GM11168 (cell line): ENCODE results near the gene HOXD11.

Experiments
- in situ Hi-C: fragments of 300-500 bp; cut with MboI; formaldehyde crosslinking; loops from one replicate; pipeline ENCODE4 v1.12.0; 2022; ENCODE audit warnings: low sequenced_read_pairs; ENCODE audit not compliant: unreplicated experiment

HOXD11 gene

DNA sequence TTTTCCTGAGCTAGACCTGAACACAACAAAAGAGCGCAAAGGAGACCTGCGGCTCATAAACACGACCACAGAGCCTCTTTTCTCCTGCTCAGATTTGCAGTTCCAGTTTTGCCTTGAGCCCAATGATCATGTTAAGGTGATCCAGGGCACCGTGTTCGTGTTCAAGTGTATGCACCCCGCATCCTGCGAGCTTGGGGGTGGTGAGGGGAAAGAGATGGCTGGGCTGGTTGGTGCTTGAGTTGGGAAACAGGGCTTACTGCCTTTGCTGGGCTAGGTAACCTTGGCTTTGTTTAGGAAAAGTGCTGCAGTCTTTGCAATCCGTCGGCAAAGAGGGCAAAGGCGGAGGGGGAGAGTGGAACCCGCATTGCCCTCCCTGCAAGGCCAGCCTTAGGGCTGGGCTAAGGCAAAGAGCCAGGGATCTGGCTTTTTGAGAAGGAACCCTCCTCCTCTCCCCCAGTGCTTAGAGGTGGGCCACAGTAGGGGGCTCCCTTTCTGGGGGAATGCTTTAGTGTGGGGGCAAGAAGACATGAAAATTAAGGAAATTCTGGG is 10.8 kb downstream of the HOXD11 start:
- in situ Hi-C loops, result no loop called here

DNA sequence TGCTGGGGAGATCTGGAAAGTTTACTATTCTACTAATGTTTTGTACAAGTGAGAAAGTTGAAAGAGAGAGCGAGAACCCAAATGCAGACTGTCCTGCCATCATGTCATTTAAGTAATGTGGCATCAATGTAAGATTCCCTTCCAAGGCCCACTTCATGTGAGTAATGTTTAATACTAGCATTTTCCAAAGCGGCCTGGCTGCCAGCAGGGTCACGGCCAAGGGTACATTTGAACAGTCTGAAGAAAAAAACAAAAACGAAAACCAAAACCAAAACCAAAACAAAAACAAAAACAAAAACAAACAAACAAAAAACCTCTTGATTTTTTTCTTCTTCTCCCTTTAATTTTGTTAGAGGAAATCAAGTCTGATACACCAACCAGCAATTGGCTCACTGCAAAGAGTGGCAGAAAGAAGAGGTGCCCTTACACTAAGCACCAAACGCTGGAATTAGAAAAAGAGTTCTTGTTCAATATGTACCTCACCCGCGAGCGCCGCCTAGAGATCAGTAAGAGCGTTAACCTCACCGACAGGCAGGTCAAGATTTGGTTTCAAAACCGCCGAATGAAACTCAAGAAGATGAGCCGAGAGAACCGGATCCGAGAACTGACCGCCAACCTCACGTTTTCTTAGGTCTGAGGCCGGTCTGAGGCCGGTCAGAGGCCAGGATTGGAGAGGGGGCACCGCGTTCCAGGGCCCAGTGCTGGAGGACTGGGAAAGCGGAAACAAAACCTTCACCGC is 11.7 kb downstream of the HOXD11 start:
- in situ Hi-C loops, result no loop called here

DNA sequence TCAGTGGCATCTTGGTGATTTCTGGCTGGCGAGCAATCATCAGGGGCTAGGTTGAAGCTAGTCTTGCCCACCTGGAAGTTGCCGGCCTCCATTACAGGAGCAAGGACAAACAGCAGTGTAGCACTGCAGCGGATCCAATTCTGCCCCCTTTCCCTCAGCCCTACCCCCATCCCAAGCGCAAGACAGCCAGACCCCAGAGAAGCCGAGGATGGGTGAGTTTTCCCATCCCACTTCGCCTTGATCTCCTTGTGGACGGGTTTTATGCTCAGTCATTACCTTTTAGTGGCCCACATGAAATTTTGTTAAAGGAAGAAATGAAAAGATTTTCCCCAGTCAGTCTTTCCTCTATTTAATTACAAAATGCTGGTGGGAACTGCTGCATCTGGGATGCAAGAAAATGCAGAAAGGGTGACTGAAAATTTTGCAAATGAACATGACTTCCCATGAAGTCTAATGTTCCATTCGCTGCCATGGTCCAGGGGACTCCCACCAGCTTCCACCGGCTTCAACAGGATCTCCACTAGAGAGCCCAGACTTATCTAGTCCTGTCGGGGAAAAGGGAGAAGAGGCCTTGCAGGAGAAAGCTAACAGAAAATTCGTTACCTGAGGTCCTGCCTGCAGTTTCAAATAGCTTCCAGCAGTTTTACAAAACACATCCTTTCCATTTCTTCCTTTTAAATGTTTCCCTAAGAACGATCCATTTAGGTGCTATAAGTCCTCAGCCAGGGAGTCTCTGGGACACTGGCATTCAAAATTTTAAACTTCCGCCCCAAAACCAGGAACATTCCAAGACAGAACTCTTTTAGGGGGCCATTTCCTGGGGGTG is 13.5 kb downstream of the HOXD11 start:
- in situ Hi-C loops, result loop anchor here (10.0 kb wide), 2 partner anchors 514 to 1024 kb away; no protein-coding TSS in a partner anchor

- in situ Hi-C loops, result loop anchor here (10.0 kb wide), 2 partner anchors 513 to 1023 kb away; no protein-coding TSS in a partner anchor
These were observed 14.3 kb downstream of the HOXD11 start for GRCh38 chr2:176121190-176122051.

- in situ Hi-C loops, result loop anchor here (10.0 kb wide), 2 partner anchors 513 to 1023 kb away; no protein-coding TSS in a partner anchor
These were observed 15.1 kb downstream of the HOXD11 start for GRCh38 chr2:176122052-176122682.

DNA sequence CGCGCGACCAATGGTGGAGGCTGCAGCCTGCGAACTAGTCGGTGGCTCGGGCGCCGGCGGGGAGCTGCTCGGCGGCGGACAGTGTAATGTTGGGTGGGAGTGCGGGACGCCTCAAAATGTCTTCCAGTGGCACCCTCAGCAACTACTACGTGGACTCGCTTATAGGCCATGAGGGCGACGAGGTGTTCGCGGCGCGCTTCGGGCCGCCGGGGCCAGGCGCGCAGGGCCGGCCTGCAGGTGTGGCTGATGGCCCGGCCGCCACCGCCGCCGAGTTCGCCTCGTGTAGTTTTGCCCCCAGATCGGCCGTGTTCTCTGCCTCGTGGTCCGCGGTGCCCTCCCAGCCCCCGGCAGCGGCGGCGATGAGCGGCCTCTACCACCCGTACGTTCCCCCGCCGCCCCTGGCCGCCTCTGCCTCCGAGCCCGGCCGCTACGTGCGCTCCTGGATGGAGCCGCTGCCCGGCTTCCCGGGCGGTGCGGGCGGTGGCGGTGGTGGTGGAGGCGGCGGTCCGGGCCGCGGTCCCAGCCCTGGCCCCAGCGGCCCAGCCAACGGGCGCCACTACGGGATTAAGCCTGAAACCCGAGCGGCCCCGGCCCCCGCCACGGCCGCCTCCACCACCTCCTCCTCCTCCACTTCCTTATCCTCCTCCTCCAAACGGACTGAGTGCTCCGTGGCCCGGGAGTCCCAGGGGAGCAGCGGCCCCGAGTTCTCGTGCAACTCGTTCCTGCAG is 15.8 kb downstream of the HOXD11 start, which contains the start of gene HOXD9:
Gene HOXD9, plus strand, starts transcription at position 37 of the 728 bp plus-strand sequence. Its CDS starts 50 bp downstream, at position 87.
- in situ Hi-C loops, result loop anchor here (10.0 kb wide), 2 partner anchors 512 to 1022 kb away; no protein-coding TSS in a partner anchor

GRCh38 chr2:176123411-176124109 is 16.5 kb downstream of the HOXD11 start:
- in situ Hi-C loops, result loop anchor here (10.0 kb wide), 2 partner anchors 511 to 1021 kb away; no protein-coding TSS in a partner anchor

- in situ Hi-C loops, result loop anchor here (10.0 kb wide), 2 partner anchors 510 to 1020 kb away; no protein-coding TSS in a partner anchor
These were observed 17.2 kb downstream of the HOXD11 start for GRCh38 chr2:176124110-176124946.

DNA sequence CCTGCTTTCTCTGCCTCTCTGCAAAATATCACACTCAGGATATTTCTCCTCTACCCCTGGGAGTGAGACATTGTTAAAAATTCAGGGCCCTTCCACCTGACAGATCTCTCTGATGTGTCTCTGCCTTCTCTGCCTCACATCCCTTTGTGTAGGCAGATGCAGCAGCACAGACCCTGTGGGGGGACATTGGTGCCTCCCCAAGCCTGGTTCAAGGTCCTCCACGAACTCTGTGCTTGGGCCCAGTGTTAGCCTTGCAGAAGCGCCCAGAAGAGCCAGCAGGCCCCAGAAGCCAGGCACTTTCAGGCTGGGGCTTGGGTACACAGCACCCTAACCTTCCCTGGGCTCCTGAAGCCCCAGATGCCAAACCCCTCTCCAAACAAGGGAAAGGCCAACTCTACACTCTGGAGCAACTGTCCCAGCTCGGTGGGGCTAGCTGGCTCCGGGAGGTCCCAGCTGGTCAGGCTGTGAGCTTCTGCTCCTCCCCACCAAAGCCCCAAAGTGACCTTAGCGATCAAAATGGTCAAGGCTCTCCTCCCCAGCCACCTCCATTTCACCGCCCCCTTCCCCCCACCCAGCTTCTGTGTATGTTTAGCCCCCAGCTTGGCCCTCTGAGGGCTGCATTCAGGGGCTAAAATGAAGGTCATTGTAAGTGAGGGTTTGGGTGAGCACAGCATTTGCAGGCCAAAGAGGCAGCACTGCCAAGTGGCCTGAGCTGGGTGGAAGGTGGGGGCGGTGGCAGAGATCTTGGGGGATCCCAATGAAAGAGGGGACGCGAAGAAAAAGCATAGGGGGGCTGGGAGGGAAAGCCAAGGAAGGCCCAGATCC is 18.1 kb downstream of the HOXD11 start:
- in situ Hi-C loops, result loop anchor here (10.0 to 25.0 kb wide), 4 partner anchors 437 to 1020 kb away; no protein-coding TSS in a partner anchor

DNA sequence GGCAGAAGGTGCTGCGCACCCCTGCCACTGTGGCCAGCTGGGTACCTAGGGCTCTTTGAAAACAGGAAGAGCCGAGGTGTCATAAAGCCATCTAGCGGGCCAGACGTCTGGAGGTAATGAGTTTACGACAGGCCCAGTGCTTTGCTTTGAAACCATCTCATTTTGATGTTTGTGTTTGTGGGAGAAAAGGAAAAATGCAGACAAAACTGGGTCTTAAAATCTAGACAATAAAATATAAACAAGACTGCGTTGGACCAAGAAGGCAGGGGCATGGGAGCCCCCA is 18.6 kb downstream of the HOXD11 start:
- in situ Hi-C loops, result loop anchor here (10.0 to 25.0 kb wide), 4 partner anchors 437 to 1019 kb away; no protein-coding TSS in a partner anchor

DNA sequence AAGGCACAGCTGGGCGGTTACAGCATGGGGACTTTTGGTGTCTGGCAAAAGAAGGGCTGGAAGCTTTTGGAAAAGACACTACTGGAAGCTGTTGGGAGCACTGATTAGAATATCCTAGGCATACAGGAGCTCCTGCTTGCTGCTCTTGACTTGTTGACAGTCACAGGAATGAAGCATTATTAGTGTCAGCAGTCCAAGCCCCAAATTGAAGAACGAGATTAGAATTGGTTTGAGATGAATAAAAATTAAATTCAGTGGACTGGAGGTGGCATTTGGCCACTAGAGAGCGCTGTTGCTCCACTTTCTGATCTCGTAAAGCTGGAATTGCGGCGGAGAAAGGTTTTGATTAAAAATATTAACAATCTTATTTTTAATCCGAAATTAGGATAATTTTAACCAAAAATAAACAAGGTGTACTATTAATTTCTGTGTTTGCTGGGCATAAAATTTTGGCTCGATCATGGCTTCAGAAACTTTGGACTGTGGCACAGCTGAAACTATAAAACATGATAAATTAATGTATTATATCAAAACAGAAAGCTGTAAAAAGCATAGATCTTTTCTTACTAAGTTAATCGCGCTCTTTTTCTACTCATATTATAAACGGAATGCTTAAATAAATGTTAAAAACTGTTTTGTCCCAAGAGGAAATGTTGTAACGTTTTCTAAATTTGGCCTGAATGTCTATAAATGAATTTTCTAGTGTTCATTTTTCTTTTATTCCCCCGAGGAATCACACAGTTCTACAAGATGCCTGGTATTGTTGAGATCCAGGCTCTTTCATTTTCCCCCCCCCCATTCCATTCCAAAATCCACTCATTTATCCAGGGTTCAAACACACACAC is 20.1 kb downstream of the HOXD11 start:
- in situ Hi-C loops, result loop anchor here (10.0 to 25.0 kb wide), 4 partner anchors 435 to 1018 kb away; no protein-coding TSS in a partner anchor

DNA sequence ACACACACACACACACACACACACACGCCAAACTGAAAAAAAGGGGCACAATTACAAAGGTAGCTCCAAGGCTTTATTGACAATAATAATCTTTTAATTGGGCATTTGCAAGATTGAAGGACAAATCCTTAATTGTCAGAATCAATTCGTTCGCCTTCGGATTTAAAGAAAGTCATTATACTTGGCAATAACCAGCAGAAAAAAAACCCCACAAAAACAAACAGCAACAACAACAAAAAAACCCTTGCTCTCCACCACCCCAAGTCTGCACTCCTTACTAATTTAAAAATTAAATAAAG is 20.6 kb downstream of the HOXD11 start:
- in situ Hi-C loops, result loop anchor here (10.0 to 25.0 kb wide), 4 partner anchors 435 to 1017 kb away; no protein-coding TSS in a partner anchor

GRCh38 chr2:176128172-176128981 is 21.3 kb downstream of the HOXD11 start:
- in situ Hi-C loops, result loop anchor here (10.0 to 25.0 kb wide), 4 partner anchors 434 to 1016 kb away; no protein-coding TSS in a partner anchor

DNA sequence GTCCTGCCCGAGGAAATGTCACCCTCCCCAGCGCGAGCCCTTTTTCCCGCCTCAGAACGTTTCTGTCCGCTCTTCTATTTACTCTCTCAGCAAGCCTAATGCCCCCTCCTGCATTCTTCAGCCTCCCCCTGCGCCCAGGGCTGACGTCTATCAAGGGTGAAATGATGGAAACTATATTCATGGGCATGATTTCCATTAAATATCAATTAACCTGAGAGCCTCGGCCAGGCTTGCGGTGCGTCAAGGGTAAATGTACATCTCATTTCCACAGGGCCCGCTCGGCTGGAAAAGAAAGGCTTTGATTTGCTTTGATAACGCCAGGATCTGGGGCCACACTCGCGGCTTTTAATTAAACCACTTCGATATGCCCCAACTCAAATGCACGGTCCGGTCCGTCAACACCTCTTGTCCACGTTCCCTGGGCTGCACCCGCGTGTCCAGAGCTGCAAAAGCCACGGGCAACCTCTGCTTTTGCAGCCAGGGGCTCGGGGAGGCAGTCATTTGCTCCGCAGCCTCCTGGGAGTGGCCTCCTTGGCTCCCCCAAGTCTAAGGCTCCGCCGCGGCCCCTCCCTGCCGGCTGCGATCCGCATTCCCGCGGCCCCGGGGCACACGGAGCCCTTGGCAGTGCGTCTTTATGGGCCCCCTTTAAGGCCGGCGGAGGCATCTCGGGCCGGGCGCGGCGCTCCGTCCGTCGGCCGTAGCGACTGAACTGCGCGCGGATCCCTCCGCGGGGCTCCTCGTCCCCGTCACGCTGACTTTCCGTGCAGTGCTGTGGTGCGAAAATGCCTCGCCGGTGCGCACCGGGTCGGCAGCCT is 22.1 kb downstream of the HOXD11 start, which contains the start of gene HOXD8:
Gene HOXD8, plus strand, starts transcription at position 724 of the 815 bp plus-strand sequence. CDS start 662 bp downstream, outside the sequence.
- in situ Hi-C loops, result loop anchor here (10.0 to 25.0 kb wide), 4 partner anchors 433 to 1016 kb away; no protein-coding TSS in a partner anchor
